ENCODE data around the gene DCC.
"Not testable (repeated sequence)": the region's sequence is repeated elsewhere in the genome, so short reads cannot be mapped to it uniquely, and the experiment has no call there.

DCC gene

DNA sequence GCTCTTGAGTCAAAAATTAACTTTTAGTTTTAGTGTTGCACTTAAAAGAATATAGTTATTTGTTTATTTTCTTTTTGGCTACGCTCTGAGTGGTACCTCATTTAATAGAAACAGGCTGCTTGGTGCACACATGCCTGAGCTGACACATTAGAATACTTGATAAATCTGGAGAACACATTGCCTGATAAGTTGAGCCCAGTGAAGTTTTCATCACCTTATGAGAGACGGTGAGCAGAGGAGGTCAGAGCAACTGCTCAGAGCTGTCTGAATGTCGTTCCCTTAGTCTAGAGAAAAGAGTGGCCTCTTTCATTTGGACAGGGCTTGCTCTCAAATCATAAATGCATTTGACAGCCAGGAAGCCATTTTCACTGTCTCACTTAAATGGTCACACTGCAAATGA is 1168.5 kb downstream of the DCC start:
- no peak overlapping the region for H2AFZ ChIP-seq (ENCODE audit: low read depth)
- H3K79me2 ChIP-seq (ENCODE audit: insufficient read depth, low read depth), result no peaks in the 10 kb centered on the region
- no peaks in the 10 kb centered on the region for H3K27me3 ChIP-seq (ENCODE audit: insufficient read depth, low read depth)
- H3K4me2 ChIP-seq, result no peak overlapping the region
- no peaks in the 10 kb centered on the region for H3K36me3 ChIP-seq (ENCODE audit: insufficient read depth)
- TF ChIP-seq, protein P1, sequence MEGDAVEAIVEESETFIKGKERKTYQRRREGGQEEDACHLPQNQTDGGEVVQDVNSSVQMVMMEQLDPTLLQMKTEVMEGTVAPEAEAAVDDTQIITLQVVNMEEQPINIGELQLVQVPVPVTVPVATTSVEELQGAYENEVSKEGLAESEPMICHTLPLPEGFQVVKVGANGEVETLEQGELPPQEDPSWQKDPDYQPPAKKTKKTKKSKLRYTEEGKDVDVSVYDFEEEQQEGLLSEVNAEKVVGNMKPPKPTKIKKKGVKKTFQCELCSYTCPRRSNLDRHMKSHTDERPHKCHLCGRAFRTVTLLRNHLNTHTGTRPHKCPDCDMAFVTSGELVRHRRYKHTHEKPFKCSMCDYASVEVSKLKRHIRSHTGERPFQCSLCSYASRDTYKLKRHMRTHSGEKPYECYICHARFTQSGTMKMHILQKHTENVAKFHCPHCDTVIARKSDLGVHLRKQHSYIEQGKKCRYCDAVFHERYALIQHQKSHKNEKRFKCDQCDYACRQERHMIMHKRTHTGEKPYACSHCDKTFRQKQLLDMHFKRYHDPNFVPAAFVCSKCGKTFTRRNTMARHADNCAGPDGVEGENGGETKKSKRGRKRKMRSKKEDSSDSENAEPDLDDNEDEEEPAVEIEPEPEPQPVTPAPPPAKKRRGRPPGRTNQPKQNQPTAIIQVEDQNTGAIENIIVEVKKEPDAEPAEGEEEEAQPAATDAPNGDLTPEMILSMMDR (conservative IDR thresholded peaks at IDR 0.05; ENCODE audit: low read depth, low read length), result no peak
- no peaks in the 10 kb centered on the region for H4K20me1 ChIP-seq (ENCODE audit: insufficient read depth)
- no peak overlapping the region for H3K4me3 ChIP-seq (IDR thresholded peaks at IDR 0.05; ENCODE audit: insufficient read depth, low read depth, low read length)
- H3K9ac ChIP-seq, result no peak overlapping the region
- no peak overlapping the region for H3K27ac ChIP-seq
- no peaks in the 10 kb centered on the region for H3K4me1 ChIP-seq (ENCODE audit: low read depth, poor library complexity, severe bottlenecking)

DNA sequence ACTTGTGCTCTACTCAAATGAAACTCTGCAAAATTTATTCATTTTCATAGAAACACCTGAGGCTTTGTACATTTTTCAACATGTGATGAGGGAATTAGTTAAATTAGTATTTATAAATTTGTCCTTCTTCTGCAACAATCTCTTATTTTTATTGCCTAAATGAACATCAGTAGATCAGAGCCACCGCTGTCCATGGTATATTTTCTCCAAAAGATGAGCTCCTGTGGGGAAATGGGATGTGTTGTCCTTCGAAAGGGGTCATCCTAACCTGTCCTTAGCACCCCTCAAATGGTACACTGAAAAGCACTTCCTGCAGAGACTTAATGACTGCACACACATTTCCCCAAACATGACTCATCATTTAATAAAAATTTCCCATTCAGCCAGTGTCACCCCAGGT is 1169.9 kb downstream of the DCC start:
- Histone ChIP-seq H3K4me1 (ENCODE audit: low read depth, poor library complexity, severe bottlenecking) (no peaks in the 10 kb centered on the region), H3K9ac (no peak overlapping the region), H3K79me2 (ENCODE audit: insufficient read depth, low read depth) (no peaks in the 10 kb centered on the region), H3K27ac (no peak overlapping the region), H3K4me3 (IDR thresholded peaks at IDR 0.05; ENCODE audit: insufficient read depth, low read depth, low read length) (no peak overlapping the region), H3K4me2 (no peak overlapping the region), H3K36me3 (ENCODE audit: insufficient read depth) (no peaks in the 10 kb centered on the region), H3K27me3 (ENCODE audit: insufficient read depth, low read depth) (no peaks in the 10 kb centered on the region), H4K20me1 (ENCODE audit: insufficient read depth) (no peaks in the 10 kb centered on the region), H2AFZ (ENCODE audit: low read depth) (no peak overlapping the region)
- TF ChIP-seq, protein P1 (conservative IDR thresholded peaks at IDR 0.05; ENCODE audit: low read depth, low read length), result no peak

- H3K4me1 ChIP-seq (ENCODE audit: low read depth, poor library complexity, severe bottlenecking); H3K36me3 ChIP-seq (ENCODE audit: insufficient read depth); H3K4me3 ChIP-seq (IDR thresholded peaks at IDR 0.05; ENCODE audit: insufficient read depth, low read depth, low read length); H3K79me2 ChIP-seq (ENCODE audit: insufficient read depth, low read depth); H3K9ac ChIP-seq; H3K4me2 ChIP-seq; H3K27ac ChIP-seq; H4K20me1 ChIP-seq (ENCODE audit: insufficient read depth); H3K27me3 ChIP-seq (ENCODE audit: insufficient read depth, low read depth); H2AFZ ChIP-seq (ENCODE audit: low read depth): not testable (repeated sequence)
These were observed 1171.7 kb downstream of the DCC start for GRCh38 chr18:53511725-53512124.

DNA sequence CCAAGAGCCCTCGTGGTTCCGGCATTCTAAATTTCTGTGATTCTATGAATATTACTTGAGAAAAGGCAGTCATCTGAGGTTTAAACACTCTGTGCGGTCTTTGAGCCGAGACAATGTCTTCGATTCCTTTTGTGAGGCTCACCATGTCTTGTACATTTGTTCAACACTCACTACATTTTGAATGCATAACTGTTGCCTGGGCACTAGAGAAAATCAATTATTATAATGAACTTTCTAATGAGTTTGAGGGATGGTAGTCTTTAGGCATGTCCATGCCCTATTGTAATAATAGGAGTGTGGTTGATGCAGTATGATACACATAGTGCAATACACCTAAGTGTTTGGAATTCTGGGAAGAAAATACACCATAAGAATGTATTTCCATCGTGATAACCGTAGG is 1181.1 kb downstream of the DCC start:
- Histone ChIP-seq H2AFZ (ENCODE audit: low read depth) (no peak overlapping the region), H3K9ac (no peak overlapping the region), H4K20me1 (ENCODE audit: insufficient read depth) (no peaks in the 10 kb centered on the region), H3K27ac (no peak overlapping the region), H3K36me3 (ENCODE audit: insufficient read depth) (no peaks in the 10 kb centered on the region), H3K27me3 (ENCODE audit: insufficient read depth, low read depth) (no peaks in the 10 kb centered on the region), H3K4me3 (IDR thresholded peaks at IDR 0.05; ENCODE audit: insufficient read depth, low read depth, low read length) (no peak overlapping the region), H3K79me2 (ENCODE audit: insufficient read depth, low read depth) (no peaks in the 10 kb centered on the region), H3K4me1 (ENCODE audit: low read depth, poor library complexity, severe bottlenecking) (no peaks in the 10 kb centered on the region), H3K4me2 (no peak overlapping the region)
- TF ChIP-seq, protein P1 (conservative IDR thresholded peaks at IDR 0.05; ENCODE audit: low read depth, low read length), result no peak

- H2AFZ ChIP-seq (ENCODE audit: low read depth), result no peak overlapping the region
- TF ChIP-seq, protein P1 (conservative IDR thresholded peaks at IDR 0.05; ENCODE audit: low read depth, low read length), result no peak
- no peaks in the 10 kb centered on the region for H3K36me3 ChIP-seq (ENCODE audit: insufficient read depth)
- no peak overlapping the region for H3K4me2 ChIP-seq
- no peak overlapping the region for H3K9ac ChIP-seq
- no peak overlapping the region for H3K4me3 ChIP-seq (IDR thresholded peaks at IDR 0.05; ENCODE audit: insufficient read depth, low read depth, low read length)
- no peaks in the 10 kb centered on the region for H3K79me2 ChIP-seq (ENCODE audit: insufficient read depth, low read depth)
- no peak overlapping the region for H3K27ac ChIP-seq
- H3K27me3 ChIP-seq (ENCODE audit: insufficient read depth, low read depth), result no peaks in the 10 kb centered on the region
- H3K4me1 ChIP-seq (ENCODE audit: low read depth, poor library complexity, severe bottlenecking), result no peaks in the 10 kb centered on the region
- H4K20me1 ChIP-seq (ENCODE audit: insufficient read depth), result no peaks in the 10 kb centered on the region
These were observed 1186.3 kb downstream of the DCC start for GRCh38 chr18:53526101-53526870.

All from KMS-11 (cell line).